Activated naive CD4-positive, alpha-beta T cell treated with anti-CD3 and anti-CD28 coated beads, Interleukin-2, amount 50 U/mL, for 72 hours (primary cell): ENCODE measurements around the gene ERGIC1. TPM values are rescaled to one million over a fixed set of nuclear protein-coding genes. Genes with fewer than 3 reads are reported as not detected.
A peak's percentile ranks its signal among the peaks of the same experiment; 100 is the strongest.

Source experiments
- ATAC-seq, 2 donors: fragments of 150-1000 bp; cut with Tn5 transposase; 2 replicates each; pipeline ENCODE4 v1.10.0; 2021; ENCODE audit warnings: mild to moderate bottlenecking in 2 of 2, moderate library complexity in 2 of 2
- DNase-seq, 2 donors: peaks; one replicate each; pipeline ENCODE4 v3.0.0; 2021 to 2022; ENCODE audit warnings: low spot score in 2 of 2
- H3K27ac Mint-ChIP-seq, 2 donors: one replicate each; pipeline ENCODE4 v1.8.0; 2022; ENCODE audit warnings: mild to moderate bottlenecking in 2 of 2, mixed read lengths in 2 of 2
- H3K36me3 Mint-ChIP-seq, 2 donors: one replicate each; pipeline ENCODE4 v1.8.0; 2022; ENCODE audit warnings: mixed read lengths in 2 of 2
- H3K9me3 Mint-ChIP-seq, 2 donors: one replicate each; pipeline ENCODE4 v1.8.0; 2022; ENCODE audit warnings: mixed read lengths in 2 of 2
- total RNA-seq, 2 donors: library from RNA; stranded (reverse); gene quantifications; one replicate each; pipeline ENCODE4 v1.2.3, GENCODE V29; 2022

ERGIC1 gene
- total RNA-seq, 2 donors from 2014 or later = 37.0 to 52.9 TPM

DNA sequence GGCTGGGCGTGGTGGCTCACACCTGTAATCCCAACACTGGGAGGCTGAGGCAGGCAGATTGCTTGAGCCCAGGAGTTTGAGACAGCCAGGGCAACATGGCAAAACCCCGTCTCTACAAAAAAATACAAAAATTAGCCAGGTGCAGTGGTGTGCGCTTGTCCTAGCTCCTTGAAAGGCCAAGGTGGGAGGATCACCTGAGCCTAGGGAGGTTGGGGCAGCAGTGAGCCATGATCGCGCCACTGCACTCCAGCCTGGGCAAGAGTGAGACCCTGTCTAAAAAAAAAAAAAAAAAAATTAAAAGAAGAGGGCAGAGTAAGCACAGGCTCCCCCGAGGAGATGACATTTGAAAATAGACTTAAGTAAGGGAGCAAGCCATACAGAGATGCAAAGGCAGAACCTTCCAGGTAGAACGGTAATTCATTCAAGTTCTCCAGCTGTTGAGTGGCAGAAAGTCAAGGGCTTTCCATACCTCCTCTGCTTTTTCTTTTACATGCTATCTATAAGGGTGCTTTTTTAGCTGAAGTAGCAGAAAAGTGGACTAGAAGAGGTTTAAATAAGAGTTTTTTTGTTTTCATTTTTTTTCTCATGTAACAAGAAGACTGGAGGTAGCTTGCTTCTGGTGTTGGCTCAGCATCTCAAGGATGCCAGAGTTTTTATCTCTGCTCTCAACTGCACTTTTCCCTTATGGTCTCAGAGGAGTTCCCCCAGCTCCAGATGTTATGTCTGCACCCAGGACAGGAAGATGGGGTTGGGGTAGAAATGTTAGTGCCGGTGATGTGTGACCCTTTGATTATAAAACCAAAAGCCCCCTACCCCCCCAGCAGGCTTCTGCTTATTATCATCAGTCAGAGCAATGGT is 40.8 kb downstream of the ERGIC1 start:
- Mint-ChIP-seq H3K27ac (peak overlapping the region in 1 of 2 donors; percentile 11), H3K36me3 (no peaks in the 10 kb centered on the region), H3K9me3 (no peaks in the 10 kb centered on the region)
- no peak for DNase-seq
- ATAC-seq = no peak

DNA sequence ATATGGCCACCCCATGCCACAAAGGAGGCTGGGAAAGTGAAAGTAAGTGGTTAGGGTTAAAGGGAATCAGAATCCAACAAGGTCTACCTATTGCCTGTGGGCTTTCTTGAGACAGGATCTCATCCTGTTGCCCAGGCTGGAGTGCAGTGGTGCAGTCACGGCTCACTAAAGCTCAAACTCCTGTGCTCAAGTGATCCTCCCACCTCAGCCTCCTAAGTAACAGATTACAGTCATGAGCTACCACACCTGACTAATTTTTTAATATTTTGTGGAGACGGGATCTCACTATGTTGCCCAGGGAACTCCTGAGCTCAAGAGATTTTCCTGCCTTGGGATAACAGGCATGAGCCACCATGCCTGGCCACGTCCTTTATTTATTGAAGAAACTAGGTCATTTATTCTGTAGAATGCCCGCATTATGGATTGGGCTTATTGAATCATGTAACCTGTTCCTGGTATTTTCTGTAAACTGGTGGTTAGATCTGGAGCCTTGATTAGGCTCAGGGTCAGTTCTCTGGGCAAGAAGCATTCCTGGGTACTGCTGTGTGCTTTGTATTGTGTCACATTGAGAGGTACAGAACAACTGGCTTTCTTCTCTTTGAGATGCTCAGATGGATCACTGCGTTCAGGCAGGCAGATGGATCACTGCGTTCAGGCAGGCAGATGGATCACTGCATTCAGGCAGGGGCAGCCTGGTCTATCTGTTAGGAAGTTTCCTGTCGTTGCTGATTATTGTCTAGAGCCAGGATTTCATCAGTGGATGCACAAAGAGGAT is 41.6 kb downstream of the ERGIC1 start:
- DNase-seq (no peak), ATAC-seq (no peak)
- Mint-ChIP-seq H3K9me3 (no peaks in the 10 kb centered on the region), H3K27ac (peak overlapping the region in 1 of 2 donors; percentile 35), H3K36me3 (no peaks in the 10 kb centered on the region)

DNA sequence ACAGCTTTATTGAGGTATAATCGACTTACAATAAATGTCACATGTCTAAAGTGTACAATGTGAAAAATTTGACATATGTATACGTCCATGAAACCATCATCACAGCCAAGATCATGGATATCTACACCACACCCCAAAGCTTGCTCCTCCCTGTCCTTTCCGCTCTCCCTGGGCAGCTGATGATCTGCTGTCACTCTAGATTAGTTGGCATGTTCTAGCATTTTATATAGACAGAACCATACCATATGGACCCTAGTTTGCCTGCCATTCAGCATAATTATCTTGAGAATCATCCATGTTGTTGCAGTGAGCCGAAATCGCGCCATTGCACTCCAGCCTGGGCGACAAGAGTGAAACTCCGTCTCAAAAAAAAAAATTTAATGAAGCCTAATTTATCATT is 42.5 kb downstream of the ERGIC1 start:
- Mint-ChIP-seq H3K27ac (no peak overlapping the region), H3K9me3 (no peaks in the 10 kb centered on the region)
- no peak for DNase-seq

DNA sequence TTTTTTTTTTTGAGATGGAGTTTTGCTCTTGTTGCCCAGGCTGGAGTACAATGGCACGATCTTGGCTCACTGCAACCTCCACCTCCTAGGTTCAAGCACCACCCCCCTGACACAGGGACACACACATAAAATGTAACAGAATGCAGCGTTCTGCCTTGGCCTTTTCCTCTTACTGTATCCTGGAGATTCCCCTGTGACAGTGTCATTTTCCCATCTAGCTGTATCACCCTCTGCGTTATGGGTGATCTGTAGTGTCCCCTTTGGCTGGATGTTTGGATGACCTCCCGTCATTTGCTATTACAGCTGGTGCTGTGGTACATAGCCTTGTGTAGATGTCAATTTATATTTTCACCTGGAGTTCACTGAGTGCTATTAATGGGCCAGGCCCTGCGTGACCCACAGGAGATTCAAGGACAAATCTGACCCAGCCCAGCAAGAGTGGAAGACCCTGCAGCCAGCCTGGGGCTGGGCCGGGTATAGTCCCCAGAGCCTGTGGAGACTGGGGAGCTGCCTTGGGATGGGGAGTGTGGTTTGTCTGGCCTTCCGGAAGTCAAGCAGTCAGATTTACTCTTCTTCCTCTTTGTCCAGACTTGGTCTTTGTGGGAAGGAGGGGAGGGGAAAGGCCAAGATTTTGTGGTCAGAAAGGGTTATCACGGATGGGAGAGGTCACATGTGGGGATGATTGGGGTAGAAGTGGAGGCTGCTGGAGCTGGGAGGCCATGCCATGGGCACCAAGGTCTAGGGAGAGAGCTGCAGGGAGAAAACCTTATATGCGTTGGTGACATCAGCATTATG is 43.6 kb downstream of the ERGIC1 start:
- DNase-seq = no peak
- no peak for ATAC-seq
- no peaks in the 10 kb centered on the region for H3K9me3 Mint-ChIP-seq
- H3K27ac Mint-ChIP-seq = peak overlapping the region in 1 of 2 donors; percentile 55
- H3K36me3 Mint-ChIP-seq = no peaks in the 10 kb centered on the region

More for the DNA sequence above, 42.5 kb downstream of the ERGIC1 start:
- H3K36me3 Mint-ChIP-seq = no peaks in the 10 kb centered on the region
- no peak for ATAC-seq

DNA sequence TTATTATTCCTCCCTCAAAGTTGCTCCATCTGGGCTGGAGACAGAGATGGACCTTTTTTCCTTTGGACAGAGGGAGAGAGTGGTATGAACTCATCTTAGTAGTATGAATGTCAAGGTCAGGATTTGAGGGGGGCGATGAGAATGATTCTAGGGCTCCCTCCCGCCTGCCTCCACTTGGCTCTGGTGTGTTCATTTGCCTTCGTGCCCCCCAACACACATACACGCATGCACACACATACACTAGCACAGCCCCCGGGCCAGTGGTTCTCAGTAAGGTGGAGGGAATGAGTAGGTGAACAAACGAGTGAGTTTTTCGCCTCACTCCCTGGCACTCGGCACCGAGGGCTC is 44.5 kb downstream of the ERGIC1 start:
- DNase-seq (no peak), ATAC-seq (no peak)
- Mint-ChIP-seq H3K36me3 (peaks cover 0 to 5% of the 10 kb centered on the region in 2 donors), H3K27ac (no peak overlapping the region), H3K9me3 (no peaks in the 10 kb centered on the region)

DNA sequence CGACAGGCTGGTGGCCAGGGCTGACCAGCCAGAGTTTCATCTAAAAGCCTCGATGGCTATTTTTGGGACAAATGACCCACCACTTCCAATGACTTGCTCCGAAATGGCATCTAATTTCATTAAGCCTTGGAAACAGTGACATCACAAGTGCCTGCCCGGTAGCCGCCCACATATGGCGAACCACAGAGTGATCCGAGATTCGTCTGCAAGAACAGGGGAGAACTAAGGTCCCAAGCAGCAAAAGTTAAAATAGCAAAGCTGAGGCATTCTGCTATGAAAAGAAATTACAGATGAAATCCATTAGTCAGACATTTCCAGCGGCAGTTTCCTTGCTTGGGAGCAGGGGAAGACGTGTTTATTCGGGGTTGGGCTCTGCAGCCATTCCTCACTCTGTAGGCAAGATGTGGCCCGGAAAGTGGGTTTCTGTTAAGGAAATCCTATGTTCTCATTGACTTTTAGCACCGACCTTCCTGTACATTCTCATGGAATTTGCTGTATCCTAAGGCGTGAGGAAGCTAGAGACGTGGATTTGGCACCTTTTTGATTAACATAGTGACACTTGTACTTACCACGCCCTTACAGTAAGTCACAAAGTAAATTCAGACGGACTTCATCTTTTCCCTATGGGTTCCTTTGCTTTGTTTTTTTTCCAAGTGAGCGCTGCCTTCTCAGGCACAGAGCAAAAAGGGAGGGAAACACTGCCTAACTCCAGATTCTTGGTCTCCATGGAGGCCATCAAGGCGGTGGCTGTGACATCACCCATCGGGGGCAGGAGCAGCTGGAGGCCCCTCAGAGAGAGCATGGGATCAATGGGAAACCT is 45.1 kb downstream of the ERGIC1 start:
- H3K36me3 Mint-ChIP-seq = peaks cover 0 to 6% of the 10 kb centered on the region in 2 donors
- ATAC-seq (no peak), DNase-seq (no peak)
- H3K9me3 Mint-ChIP-seq = no peaks in the 10 kb centered on the region
- H3K27ac Mint-ChIP-seq = no peak overlapping the region

DNA sequence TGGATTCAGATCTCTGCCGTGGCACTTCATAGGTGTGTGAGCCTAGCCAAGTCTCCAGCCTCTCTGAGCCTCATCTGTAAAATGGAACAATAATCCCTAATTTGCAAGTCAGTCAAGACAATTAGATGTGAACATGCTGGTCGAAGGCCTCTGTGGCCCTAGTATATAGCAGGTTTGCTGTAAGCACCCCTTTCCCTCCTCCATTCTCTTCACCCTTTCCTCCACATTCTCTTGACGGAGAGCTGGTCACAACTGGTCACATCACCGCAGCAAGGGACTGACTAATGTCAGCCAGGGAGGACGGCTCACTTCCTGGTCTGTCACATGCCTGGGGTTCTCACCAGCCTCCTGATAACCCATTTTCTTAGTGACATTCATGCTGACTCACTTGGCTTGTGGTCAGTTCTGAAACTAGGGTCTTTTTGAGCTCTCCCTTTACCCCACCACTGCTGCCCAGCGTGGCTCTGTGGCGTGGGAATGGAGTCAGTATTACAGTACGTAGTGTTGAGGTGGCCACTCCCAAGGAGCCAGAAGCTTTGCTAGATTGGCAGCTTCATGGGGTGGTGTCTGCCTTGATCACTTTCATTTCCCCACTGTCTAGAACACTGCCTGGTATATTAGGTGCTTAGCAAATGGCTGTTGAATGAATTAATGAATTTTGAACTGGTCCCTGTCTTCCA is 47.8 kb downstream of the ERGIC1 start:
- peak in 1 of 2 donors; percentile 63 for DNase-seq

DNA sequence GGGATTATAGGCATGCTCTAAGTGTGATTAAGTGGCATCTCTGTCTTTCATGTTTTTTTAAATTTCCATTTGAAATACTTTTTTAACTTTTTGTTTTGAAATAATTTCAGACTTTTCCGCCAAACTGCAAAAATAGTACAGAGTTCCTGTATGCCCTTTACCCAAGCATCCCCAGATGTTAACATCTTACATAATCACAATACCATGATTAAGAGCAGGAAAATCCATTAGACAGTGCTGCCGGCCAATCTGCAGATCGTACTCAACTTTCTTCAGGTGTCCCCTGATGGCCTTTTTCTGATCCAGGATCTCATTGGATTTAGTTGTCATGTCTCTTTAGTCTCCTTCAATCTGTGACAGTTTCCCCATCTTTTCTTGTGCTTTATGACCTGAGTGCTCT is 49.0 kb downstream of the ERGIC1 start:
- Mint-ChIP-seq H3K36me3 (peaks cover 0 to 6% of the 10 kb centered on the region in 2 donors), H3K9me3 (no peaks in the 10 kb centered on the region), H3K27ac (peak overlapping the region in 1 of 2 donors; percentile 46)
- DNase-seq (no peak), ATAC-seq (no peak)

More for the DNA sequence above, 47.8 kb downstream of the ERGIC1 start:
- ATAC-seq = peak; percentile 64 to 97
- H3K9me3 Mint-ChIP-seq = no peaks in the 10 kb centered on the region
- peak overlapping the region; percentile 74 to 84 for H3K27ac Mint-ChIP-seq
- H3K36me3 Mint-ChIP-seq = peaks cover 0 to 6% of the 10 kb centered on the region in 2 donors

DNA sequence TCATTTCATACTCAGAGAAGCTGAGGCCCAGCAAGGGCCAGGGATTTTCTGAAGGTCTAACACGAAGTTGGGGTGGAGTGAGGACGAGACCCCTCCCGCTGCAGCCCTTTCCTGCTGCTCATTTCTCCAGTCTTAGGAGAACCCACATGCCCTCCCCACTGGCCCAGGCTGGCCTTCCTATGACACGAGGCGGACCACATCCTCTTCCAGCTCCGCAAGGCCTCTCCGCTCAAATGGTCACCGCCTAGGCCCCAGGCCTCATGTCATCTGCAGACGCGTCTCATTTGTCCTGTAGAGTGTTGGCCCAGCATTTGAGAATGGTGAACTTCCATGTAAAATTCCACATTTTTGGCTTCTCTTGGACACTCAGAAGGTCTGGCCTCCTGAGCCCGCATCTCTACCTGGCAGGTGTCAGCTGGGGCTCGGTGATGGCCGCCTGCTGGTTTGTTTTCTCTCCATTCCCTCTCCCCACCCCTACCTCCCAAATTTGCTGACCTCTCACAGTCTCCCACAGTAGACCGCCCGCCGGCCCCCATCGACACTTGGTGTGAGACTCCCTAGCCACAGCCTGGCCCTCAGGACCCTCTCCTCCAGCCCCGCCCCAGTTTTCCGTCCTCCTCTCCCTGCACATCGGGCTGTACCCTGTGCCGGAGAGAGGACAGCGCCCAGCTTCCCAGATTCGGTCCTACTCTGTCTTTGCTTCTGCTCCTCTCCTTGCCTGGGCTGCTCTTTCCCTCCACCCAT is 51.7 kb downstream of the ERGIC1 start:
- DNase-seq (no peak), ATAC-seq (no peak)
- Mint-ChIP-seq H3K9me3 (no peaks in the 10 kb centered on the region), H3K36me3 (peaks cover 0 to 6% of the 10 kb centered on the region in 2 donors), H3K27ac (no peak overlapping the region)

DNA sequence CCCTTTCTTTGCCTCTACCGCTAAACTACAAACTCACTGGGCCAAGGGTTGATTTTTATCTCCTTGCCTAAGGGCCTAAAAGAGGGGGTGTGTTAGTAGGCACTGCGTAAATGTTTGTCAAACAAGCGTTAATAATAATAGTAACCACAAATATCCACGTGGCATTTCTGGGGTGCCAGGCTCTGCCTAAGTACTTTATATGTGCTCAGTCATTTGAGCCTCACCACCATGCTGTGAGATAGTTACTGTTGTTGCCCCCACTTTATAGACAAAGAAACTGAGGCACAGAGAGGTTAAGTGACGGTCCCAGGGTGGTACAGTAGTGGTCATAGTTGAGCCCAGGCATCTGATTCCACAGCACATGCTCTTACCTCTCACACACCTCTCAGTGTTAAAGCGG is 52.4 kb downstream of the ERGIC1 start:
- DNase-seq (no peak), ATAC-seq (no peak)
- no peaks in the 10 kb centered on the region for H3K9me3 Mint-ChIP-seq
- H3K27ac Mint-ChIP-seq = no peak overlapping the region
- H3K36me3 Mint-ChIP-seq = peaks cover 0 to 6% of the 10 kb centered on the region in 2 donors

DNA sequence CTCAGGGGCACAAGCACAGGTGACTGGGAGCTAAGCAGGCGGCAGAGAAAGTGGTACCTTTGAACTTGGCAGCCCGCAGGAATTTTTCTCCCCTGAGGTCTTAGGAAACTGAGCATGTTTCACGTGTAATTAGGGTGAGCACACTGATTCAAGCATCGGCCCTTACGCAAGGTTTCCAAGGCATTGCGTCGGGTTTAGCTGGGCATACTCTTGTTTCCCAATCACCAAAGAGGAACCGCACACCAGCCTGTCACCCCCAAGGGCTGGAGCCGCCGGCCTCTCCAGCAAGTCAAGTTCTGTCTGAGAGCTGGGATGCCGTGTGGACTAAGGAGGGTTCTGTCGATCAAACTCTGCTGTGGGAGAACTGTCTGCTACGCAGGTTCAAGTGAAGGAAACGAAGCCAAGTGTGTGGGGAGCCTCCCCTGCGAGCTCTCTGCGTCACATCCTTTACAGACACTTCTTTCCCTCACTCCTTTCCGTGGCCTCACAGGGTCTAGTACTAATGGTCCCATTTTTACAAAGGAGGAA is 53.0 kb downstream of the ERGIC1 start:
- no peaks in the 10 kb centered on the region for H3K9me3 Mint-ChIP-seq

DNA sequence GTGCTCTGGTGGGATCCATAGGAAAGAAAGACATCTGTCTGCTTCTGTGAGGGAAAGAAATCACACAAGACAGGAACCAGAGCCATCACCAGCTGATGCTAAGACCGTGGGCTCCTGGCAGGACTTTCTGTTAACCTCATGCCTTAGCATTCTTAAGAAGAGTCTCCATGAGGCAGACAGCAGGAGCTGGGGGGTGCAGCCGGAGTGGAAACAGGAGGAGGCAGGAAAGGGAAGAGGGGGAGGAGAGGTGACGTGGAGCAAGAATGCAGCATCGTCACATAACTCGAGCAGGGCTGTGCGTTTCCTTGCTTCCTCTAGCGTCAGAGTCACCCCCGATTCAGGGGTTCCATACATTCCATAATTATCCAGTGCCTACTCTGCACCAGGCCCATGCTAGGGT is 53.6 kb downstream of the ERGIC1 start:
- DNase-seq (no peak), ATAC-seq (no peak)
- H3K9me3 Mint-ChIP-seq = no peaks in the 10 kb centered on the region
- H3K36me3 Mint-ChIP-seq = peaks cover 0 to 6% of the 10 kb centered on the region in 2 donors
- peak overlapping the region; percentile 34 to 73 for H3K27ac Mint-ChIP-seq

More for the DNA sequence above, 53.0 kb downstream of the ERGIC1 start:
- H3K36me3 Mint-ChIP-seq = peaks cover 0 to 6% of the 10 kb centered on the region in 2 donors
- ATAC-seq = no peak
- peak overlapping the region in 1 of 2 donors; percentile 34 for H3K27ac Mint-ChIP-seq
- DNase-seq = no peak

DNA sequence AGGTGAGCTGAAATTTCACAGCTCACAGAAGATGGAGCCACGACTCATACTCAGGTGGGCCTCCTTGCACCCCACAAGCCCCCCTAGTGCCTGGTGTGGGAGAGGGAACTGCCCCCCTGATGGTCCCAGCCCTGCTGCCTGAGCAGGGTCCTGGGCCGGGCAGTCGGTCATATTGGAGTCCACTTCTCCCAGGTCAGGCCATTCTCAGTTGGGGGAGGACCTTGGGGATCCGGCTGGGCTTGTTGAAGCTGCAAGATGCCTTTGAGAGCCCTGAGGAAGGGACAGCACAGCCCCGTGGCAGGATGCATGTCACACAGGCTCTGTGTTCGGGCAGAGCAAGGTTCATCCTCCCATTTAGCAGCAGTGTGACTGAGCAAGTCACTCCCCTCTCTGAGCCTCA is 56.6 kb downstream of the ERGIC1 start:
- H3K9me3 Mint-ChIP-seq = no peaks in the 10 kb centered on the region
- H3K36me3 Mint-ChIP-seq = no peaks in the 10 kb centered on the region
- ATAC-seq = no peak
- H3K27ac Mint-ChIP-seq = no peak overlapping the region
- DNase-seq = no peak

DNA sequence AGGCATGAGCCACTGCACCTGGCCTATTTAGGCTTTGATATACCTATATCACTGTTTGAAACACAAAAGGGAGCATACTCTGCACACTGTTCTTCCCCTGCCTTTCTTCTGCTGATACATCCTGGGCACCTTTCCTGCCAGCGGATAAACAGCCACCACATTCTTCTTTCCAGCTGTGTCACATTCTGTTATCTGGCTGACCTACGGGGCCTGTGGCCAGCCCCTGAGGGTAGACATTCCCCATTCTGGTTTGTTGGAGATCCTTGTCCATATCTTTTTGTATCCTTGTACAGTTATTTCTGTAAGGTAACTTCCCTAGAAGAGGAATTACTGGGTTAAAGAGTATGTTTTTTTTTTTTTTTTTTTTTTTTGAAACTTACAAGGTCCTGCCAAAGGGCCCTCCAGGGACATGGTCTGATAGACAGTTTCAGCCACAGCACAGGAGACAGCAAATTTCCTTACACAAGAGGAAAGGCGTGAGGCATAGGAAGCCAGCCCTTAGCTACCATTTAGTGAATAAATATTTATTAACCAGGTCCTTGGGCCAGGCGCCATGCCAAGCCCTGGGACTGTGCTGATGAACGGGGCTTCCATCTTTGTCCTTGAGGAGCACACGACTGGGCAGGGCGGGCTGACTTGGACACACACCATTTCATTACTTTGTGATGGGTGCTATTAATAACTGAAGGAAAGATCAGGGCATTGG is 57.8 kb downstream of the ERGIC1 start:
- H3K36me3 Mint-ChIP-seq = no peaks in the 10 kb centered on the region
- no peak for DNase-seq
- no peak overlapping the region for H3K27ac Mint-ChIP-seq
- no peaks in the 10 kb centered on the region for H3K9me3 Mint-ChIP-seq
- ATAC-seq = no peak
